ENCODE results near the gene NTN3.

- TF ChIP-seq POLR2A (IDR thresholded peaks at IDR 0.05) = no peak
- no peak for TF ChIP-seq CTCF (IDR thresholded peaks at IDR 0.05)
These were observed 49.1 kb downstream of the NTN3 start, which contains the start of gene AMDHD2 for GRCh38 chr16:2520097-2520783.
